Hindlimb muscle (tissue), 1 donor: ENCODE data around the gene TMEM242. TPM values are rescaled to one million over a fixed set of nuclear protein-coding genes. Genes with fewer than 3 reads are reported as not detected.
"Not testable (repeated sequence)": the region's sequence is repeated elsewhere in the genome, so short reads cannot be mapped to it uniquely, and the experiment has no call there.

Experiments used
- DNase-seq: peaks from one replicate; pipeline ENCODE4 v3.0.0-alpha.2; 2013
- polyA plus RNA-seq: library from polyadenylated mRNA; unstranded; fragments of 120-200 nt; gene quantifications from one replicate; pipeline ENCODE4 v1.2.1, GENCODE V29; 2013; ENCODE audit not compliant: insufficient read length

The TMEM242 gene
- 10.0 TPM for polyA plus RNA-seq

DNA sequence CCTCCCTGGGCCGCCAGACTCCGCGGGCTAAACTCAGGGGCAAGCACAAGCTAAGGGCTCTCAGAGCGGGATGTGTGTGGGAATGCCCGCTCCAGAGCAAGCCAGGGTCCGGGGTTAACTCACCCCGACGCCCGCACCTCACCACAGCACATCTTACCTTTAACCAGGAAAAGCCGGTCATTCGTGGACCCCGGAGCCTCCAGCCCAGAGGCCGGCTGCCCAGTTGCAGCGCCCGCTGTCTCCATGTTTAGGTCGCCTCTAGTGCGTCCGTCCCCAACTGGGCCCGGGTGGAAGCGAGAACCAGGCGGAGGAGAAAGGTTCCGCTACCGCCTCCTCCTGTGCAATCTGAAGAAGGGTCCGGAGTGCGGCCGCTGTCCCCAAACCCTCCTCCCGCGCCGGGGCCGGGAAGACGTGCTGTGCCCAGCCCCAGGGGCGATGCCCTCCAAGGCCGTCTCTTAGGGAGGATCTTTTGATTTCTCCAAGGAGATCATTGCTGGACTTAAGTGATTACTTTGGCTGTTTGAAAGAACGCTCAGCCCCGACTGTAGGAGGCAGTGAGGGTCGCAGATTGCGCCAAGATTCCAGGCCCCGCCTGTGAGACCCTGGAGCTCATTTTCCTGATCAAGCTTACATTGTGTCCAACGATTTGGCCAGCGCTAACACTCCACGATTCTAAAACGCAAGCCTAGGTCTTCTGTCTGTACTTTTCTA is at the start of gene TMEM242:
TSS of gene TMEM242 (minus strand) at position 265 of the 711 bp plus-strand sequence. CDS start at position 245, 20 bp downstream.
- peak; percentile 95 for DNase-seq

DNA sequence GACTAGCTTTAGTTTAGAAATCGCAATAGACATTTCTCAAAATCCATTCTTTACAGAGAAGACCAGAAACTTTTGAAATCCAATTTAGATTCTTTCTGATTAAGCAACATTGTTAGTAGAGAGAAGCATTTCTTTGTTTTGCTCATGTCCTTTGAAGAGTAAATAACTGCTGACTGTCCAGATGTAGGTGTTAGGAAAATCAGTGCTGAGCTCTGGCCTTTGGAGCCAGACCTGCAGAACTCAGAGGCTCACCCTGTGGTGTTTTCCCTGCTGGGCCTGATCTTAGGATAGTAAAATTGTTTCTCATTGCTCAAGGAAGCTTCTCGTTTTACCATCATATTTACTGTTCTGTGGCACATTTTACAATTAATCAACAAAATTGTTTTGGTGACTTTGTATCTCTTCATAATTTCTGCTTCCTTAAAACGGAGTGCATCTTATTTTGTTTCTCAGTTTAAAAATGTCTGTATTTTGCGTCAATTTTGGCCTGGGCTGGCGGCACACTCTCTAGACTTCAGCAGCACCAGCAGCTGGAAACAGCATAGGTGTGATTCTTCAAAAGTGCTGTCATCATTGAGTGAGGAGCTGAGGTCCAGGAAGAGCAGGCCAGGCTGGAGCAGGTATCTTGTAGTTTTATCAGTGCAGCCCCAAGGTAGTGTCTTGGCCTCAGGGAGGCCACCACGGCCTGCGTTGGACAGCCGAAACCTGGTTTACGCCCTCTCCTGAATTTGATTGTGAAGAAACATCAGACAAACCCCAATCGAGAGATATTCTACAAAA is 49.4 kb upstream of the TMEM242 start:
- no peak for DNase-seq

GRCh38 chr6:157370755-157371154 is 47.4 kb upstream of the TMEM242 start:
- DNase-seq, result no peak

DNA sequence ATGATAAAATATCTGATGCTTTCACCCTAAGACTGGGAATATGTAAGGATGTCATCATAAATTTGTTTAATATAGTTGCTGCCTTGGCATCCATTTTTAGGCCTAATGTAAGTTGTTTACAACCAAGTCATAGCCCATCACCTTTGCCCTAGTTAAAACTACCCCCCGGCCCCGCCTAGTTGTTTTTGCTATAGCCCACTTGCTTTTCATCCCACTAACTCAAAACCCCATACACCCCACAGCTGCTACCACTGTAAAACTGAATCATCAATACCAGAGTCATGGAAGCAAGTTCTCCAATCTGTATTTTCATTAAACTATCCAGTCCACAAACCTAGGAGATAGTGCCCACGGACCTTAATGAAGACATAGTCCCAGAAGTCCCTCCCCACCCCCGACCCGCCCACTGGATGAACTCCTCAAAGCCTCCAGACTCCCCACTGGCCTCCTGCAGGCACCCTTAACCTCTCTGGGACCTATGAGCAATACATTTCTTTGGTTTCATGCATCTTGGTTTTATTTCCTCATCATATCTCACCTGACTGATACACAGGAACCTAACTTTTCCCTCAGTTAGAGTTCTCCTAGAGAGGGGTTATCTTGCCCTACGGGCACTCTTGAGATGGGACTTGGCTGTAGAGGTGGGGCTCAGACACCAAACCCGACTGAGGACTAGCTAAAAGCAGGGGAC is 45.2 kb upstream of the TMEM242 start:
- DNase-seq, result no peak

- no peak for DNase-seq
Observed at GRCh38 chr6:157366648-157367047, 43.3 kb upstream of the TMEM242 start.

- DNase-seq, result no peak
Observed at GRCh38 chr6:157364705-157365104, 41.4 kb upstream of the TMEM242 start.

- no peak for DNase-seq
Observed at GRCh38 chr6:157361886-157362285, 38.6 kb upstream of the TMEM242 start.

DNA sequence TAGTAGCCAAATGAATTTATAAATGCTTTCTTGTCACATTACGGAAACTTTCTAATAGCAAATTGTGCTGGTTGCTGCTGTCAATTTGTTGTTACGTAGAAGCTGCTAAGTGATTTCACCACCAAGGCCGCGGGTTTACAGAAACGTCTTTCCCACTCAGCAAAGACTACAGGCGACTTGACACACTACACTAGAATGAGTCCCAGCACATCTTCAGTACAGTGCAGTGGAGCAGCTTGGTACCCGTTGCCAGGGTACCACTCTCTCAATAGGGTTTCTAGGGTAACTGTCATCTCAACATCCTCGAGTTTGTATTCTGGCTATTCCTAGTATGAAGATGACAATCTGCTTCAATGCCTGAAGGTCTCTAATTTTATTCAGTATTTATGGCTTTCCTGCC is 35.0 kb upstream of the TMEM242 start:
- DNase-seq, result no peak

- DNase-seq, result no peak
Observed at GRCh38 chr6:157346373-157346772, 23.1 kb upstream of the TMEM242 start.

- no peak for DNase-seq
Observed at GRCh38 chr6:157343732-157344131, 20.4 kb upstream of the TMEM242 start.

DNA sequence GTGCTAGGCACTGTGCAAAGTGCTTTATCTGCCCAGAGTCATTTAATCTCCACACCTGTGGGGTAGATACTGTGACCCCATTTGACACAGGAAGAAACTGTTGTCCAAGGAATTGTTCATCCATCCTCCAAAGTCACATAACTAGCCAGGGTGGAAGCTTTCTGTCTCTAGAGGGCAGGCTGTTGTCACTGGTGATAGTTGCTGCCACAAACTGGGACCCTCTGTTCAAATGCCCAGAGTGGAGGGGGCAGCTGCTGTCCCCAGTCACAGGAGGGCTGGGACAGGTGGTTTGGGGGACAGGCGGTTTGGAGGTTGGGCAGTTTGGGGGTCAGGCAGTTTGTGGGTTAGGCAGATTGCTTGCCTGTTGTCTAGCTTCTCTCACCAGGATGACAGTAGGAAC is 16.1 kb upstream of the TMEM242 start:
- DNase-seq, result no peak

GRCh38 chr6:157337751-157338150 is 14.4 kb upstream of the TMEM242 start:
- DNase-seq, result no peak

GRCh38 chr6:157337276-157337675 is 14.0 kb upstream of the TMEM242 start:
- DNase-seq, result not testable (repeated sequence)

- DNase-seq, result no peak
Observed at GRCh38 chr6:157335829-157336228, 12.5 kb upstream of the TMEM242 start.

- DNase-seq, result no peak
Observed at GRCh38 chr6:157333956-157334355, 10.6 kb upstream of the TMEM242 start.

- no peak for DNase-seq
Observed at GRCh38 chr6:157333537-157333936, 10.2 kb upstream of the TMEM242 start.

DNA sequence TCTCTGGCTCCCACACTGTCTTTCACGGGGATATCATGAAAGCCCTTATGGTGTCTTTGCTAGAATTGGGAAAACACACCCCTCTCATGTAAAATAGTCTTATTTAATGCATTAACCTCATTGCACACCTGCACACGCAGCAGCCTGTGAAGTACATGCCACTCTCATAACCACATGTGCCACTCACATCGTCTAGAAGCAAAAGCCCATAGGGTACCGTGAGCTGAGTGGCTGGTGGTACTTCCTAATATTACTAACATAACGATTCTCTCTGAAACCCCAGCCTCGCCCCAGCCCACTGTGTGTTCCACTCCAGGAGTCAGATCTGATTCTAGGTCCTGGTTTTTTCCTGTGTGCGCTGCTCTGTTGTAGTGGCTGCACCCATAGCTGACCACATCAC is 9.5 kb upstream of the TMEM242 start:
- DNase-seq, result no peak

DNA sequence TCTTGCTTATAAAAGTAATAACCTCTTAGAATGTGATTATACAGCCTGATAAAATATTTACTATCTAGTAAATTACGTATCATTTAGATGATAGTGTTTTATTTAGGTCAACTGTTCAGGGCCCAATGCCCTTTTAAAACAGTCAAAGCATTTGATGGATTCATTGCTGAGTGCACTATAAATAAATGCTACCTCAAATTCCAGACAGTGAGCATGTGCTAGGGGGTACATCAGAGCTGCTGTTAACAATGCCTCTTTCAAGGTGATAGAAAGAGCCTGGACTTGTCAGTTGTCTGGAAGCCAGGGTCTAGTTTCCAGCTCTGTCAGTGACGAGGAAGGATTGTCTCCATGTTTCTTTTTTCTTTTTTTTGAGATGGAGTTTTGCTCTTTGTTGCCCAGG is 7.5 kb upstream of the TMEM242 start:
- DNase-seq, result no peak

- DNase-seq, result no peak
Observed at GRCh38 chr6:157329829-157330228, 6.5 kb upstream of the TMEM242 start.

- no peak for DNase-seq
Observed at GRCh38 chr6:157328108-157328692, 4.9 kb upstream of the TMEM242 start.

DNA sequence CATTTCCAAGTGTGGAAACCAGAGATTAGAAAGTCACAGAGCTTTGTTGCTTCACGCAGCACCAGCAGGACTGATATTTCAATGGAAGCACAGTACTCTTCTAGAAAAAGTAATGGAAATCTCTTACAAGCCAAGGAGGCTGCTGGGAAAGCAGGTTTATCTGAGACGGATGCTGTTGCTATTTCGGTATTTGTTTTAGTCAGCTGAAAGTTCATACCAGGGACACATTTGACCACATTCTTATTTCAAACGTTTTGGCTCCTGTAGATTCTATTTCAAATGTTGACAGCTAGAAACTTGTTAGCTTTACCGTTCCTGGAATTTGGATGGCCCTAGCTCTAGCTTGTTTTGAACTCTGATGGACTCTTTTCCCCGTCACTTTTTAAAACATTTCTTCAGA is 3.7 kb upstream of the TMEM242 start:
- no peak for DNase-seq

- DNase-seq, result no peak
Observed at GRCh38 chr6:157325069-157325805, 1.9 kb upstream of the TMEM242 start.
